ENCODE data around the gene CERT1.

- TF ChIP-seq EP300 (IDR thresholded peaks at IDR 0.05), result no peak
- TF ChIP-seq CTCF (IDR thresholded peaks at IDR 0.05), result no peak
These were observed 153.3 kb downstream of the CERT1 start for GRCh38 chr5:75358117-75358516.
